HepG2 (cell line): ENCODE measurements around the gene TOP2A. TPM values are rescaled to one million over a fixed set of nuclear protein-coding genes. Genes with fewer than 3 reads are reported as not detected.

ENCODE experiments used
- BRD4 ChIP-seq: sonication (generic); formaldehyde crosslinking; IDR thresholded peaks from 2 replicates; pipeline ENCODE4 v1.4.0; 2020; ENCODE audit warnings: missing genetic modification reagents
- FOSL2 ChIP-seq: sonication (generic); formaldehyde crosslinking; IDR thresholded peaks from 2 replicates; pipeline ENCODE4 v1.4.0; 2020; ENCODE audit warnings: missing genetic modification reagents
- JUND ChIP-seq: sonication (generic); formaldehyde crosslinking; IDR thresholded peaks from 2 replicates; pipeline ENCODE4 v1.8.0; 2022; ENCODE audit warnings: mild to moderate bottlenecking, missing genetic modification reagents
- MAFG ChIP-seq: sonication (generic); formaldehyde crosslinking; IDR thresholded peaks from 2 replicates; pipeline ENCODE4 v1.5.1; 2020; ENCODE audit warnings: mild to moderate bottlenecking, missing genetic modification reagents
- SRY ChIP-seq: sonication (generic); formaldehyde crosslinking; IDR thresholded peaks from 2 replicates; pipeline ENCODE4 v1.8.0; 2022; ENCODE audit warnings: mild to moderate bottlenecking, missing genetic modification reagents
- ZNF205 ChIP-seq: IDR thresholded peaks from 2 replicates; pipeline ENCODE4 v1.6.1; 2018; ENCODE audit warnings: missing biosample characterization, missing genetic modification reagents
- ZNF709 ChIP-seq: sonication (generic); formaldehyde crosslinking; IDR thresholded peaks from 2 replicates; pipeline ENCODE4 v1.5.0; 2020; ENCODE audit warnings: mild to moderate bottlenecking, missing genetic modification reagents
- ZNF713 ChIP-seq: sonication (generic); formaldehyde crosslinking; IDR thresholded peaks from 2 replicates; pipeline ENCODE4 v1.4.0; 2020; ENCODE audit warnings: mild to moderate bottlenecking, missing genetic modification reagents
- ZNF784 ChIP-seq: sonication (generic); formaldehyde crosslinking; IDR thresholded peaks from 2 replicates; pipeline ENCODE4 v1.5.1; 2020; ENCODE audit warnings: missing genetic modification reagents, mild to moderate bottlenecking, borderline replicate concordance
- polyA plus RNA-seq, 8 experiments: library from polyadenylated mRNA; depleted of rRNA in 3 of 8; stranded (reverse) in 7 of 8; unstranded in 1 of 8; fragments of >200 nt; fragmentation: Illumina TruSeq in 4 of 8; extraction: Trizol in 4 of 8; gene quantifications; 2 replicates each; pipeline versions ENCODE4 v1.2.1 to v1.2.3, GENCODE V29; 2011 to 2016; ENCODE audit warnings: low read depth in 4 of 8, missing spikeins in 1 of 8, mixed read lengths in 1 of 8; ENCODE audit not compliant: insufficient read depth in 1 of 8
- total RNA-seq, 5 experiments: library from RNA; depleted of rRNA; stranded (reverse); fragments of >200 nt; fragmentation: Illumina TruSeq; extraction: Trizol; gene quantifications; 2 replicates each; pipeline ENCODE4 v1.2.3, GENCODE V29; 2016; ENCODE audit warnings: low read depth in 1 of 5
- TF ChIP-seq, protein P1 (sequence below): sonication (generic); formaldehyde crosslinking; IDR thresholded peaks from 2 replicates; pipeline ENCODE4 v1.4.0; 2020; ENCODE audit warnings: missing genetic modification reagents, mild to moderate bottlenecking, borderline replicate concordance

The TOP2A gene
- total and polyA plus RNA-seq, 2 of the 13 experiments (the other 11 are each of a cell fraction or from before 2014, with no cell fraction given), result 108 to 327 TPM

DNA sequence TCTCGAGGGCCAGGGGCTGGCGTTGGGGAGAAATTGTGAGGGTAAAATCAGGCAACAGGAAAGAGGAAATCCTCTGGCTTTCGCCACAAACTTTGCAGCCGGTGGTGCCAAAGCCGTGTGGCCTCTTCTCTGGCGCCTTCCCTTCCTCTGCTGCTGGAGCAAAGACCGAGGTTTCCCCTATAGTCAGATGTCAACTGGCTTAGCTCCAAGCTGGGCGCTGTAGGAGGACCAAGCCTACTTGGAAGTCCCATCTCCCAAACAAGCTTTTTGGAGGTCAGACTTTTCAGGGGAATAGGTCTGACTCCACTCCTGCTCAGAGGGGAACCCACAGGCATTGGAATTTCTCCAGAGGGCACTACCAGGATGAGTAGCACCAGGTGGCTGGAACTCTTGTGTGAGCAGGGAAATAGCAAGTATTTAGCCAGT is 30.5 kb upstream of the TOP2A start (continued):
- peak; percentile 53; the same call in 1 of the 2 replicates for TF ChIP-seq ZNF784
- TF ChIP-seq BRD4, result 0 out of 2 replicates have a peak, but pooled peaks have one; percentile 10
- 0 out of 2 replicates have a peak, but pooled peaks have one; percentile 18 for TF ChIP-seq MAFG (CRISPR knock-in tag)
- TF ChIP-seq, protein P1, sequence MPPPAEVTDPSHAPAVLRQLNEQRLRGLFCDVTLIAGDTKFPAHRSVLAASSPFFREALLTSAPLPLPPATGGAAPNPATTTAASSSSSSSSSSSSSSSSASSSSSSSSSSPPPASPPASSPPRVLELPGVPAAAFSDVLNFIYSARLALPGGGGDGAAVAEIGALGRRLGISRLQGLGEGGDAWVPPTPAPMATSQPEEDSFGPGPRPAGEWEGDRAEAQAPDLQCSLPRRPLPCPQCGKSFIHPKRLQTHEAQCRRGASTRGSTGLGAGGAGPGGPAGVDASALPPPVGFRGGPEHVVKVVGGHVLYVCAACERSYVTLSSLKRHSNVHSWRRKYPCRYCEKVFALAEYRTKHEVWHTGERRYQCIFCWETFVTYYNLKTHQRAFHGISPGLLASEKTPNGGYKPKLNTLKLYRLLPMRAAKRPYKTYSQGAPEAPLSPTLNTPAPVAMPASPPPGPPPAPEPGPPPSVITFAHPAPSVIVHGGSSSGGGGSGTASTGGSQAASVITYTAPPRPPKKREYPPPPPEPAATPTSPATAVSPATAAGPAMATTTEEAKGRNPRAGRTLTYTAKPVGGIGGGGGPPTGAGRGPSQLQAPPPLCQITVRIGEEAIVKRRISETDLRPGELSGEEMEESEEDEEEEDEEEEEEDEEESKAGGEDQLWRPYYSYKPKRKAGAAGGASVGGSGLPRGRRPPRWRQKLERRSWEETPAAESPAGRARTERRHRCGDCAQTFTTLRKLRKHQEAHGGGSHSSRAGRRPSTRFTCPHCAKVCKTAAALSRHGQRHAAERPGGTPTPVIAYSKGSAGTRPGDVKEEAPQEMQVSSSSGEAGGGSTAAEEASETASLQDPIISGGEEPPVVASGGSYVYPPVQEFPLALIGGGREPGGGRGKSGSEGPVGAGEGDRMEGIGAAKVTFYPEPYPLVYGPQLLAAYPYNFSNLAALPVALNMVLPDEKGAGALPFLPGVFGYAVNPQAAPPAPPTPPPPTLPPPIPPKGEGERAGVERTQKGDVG (CRISPR knock-in tag), result no peak
- TF ChIP-seq ZNF205 (CRISPR knock-in tag), result no peak; the same call in 1 of the 2 replicates
- no peak; the same call in 1 of the 2 replicates for TF ChIP-seq SRY
- TF ChIP-seq JUND, result 0 out of 2 replicates have a peak, but pooled peaks have one; percentile 10
- no peak for TF ChIP-seq FOSL2
- TF ChIP-seq ZNF709 (CRISPR knock-in tag), result peak; percentile 94
- no peak for TF ChIP-seq ZNF713 (CRISPR knock-in tag)
